ENCODE results near the gene C16orf74.

DNA sequence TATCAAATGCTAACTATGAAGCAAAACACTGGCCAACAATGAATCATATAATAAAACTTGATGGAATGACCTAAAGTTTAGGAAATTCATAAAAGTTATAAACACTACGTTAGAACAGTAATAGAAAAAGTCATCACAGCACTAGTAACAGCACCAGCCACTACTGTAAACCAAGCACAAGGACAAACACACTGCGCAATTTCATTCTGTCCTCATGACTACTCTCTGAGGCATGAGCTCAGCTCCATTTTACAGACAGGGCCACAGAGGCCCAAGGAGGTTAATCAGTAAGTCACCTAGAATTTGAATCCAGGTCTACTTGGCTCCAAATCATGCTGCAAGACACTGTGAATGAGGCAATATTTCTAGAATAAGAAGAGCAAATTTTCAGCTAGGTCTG lies 35.0 kb upstream of the C16orf74 start:
- TF ChIP-seq CTCF (IDR thresholded peaks at IDR 0.05) (no peak), ZFX (IDR thresholded peaks at IDR 0.05; ENCODE audit: borderline replicate concordance) (no peak)

Measured in 22Rv1 (cell line).